NK-92 (cell line): ENCODE results near the gene PAQR5.
"Not testable (repeated sequence)": the region's sequence is repeated elsewhere in the genome, so short reads cannot be mapped to it uniquely, and the experiment has no call there.

Experiments
- DNase-seq: peaks from one replicate; lab custom pipeline; 2025; ENCODE audit not compliant: unreplicated experiment; lab: John Stamatoyannopoulos, UW

PAQR5 gene

DNA sequence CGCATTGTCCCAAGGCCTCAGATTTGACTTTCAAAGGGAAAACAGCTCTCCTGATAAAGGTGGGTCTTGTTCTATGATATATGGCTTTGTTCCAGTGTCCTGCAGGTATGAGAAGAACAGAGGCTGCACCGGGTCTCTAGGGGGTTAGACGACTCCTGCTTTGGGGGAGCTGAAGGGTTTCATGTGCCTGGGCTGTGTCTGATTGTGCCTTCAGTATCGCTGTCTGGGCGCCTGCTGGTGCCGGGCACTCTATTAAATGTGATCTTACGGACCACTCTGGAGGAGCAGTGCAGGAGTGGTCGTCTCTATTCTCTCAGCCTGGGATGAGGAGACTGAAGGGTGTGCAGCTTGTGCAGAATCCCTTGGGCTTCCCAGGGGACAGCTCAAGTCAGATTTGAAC is 16.0 kb downstream of the PAQR5 start:
- DNase-seq = no peak

DNA sequence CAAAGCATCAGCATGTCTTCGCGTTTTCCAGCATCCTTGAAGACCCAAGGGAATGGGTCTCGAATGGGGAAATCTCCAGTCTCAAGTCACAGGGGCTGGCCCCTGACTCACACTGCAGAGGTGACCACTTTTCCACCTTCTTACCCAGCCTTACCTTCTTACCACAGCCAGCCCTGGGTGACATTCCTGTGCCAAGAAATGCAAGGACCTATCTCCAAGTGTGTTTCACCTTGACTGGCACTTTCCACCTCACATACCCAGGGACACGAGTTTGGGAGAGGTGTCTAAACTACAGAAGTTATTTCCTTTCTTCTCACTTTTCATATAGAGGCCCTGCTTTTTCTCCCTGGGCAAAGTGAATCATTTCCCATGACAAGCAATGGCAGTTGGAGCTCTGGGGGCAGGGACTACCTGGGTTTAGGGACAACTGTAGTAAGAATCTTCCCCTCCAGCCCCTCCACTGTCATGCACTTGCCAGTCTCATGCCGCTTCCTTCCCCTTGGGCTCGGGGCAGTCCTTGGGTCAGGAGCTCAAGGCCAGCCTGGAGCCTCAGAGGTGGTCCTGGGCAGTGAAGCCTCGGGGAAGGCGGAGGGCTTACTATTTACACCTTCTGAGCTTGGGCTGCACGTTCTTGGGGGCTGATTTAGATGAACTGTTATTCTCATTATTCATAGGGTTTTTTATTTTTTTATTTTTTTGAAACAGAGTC is 16.8 kb downstream of the PAQR5 start:
- no peak for DNase-seq

DNA sequence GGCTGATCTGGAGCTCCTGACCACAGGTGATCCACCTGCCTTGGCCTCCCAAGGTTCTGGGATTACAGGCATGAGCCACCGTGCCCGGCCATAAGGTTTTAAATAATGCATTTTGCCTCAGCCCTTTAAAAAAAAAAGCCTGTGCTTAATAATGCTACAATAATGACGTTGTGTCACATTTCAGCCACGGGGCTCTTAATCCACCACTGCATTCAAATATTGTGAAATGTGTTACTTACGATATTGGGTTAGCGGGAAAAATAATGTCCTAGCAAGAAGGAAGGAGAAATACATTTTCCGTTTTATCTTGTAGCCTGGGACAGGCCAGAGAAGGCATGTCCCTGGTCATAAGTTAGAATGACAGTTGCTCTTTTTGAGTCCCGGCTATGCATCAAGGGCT is 17.6 kb downstream of the PAQR5 start:
- no peak for DNase-seq

DNA sequence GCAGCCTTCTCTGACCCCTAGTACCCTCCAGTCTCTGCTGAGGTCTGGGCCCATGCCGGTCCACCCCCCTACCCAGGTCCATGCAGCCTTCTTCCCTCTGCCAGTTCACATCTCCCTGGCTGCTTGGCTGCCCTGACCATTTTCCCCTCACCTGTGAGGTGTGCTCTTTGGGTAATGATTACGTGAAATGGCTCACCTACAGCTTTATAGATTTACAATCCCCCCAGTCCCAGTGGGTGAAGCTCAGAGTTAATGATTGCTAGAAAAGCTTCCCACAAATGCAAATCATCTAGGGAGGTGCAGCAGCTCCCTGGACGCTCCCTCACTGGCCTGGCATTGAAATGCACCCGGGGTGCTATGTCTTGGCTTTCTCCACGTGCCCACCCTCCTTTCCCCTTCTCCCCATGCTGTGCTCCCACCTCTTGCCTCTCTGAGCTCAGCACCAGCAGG is 18.7 kb downstream of the PAQR5 start:
- no peak for DNase-seq

DNA sequence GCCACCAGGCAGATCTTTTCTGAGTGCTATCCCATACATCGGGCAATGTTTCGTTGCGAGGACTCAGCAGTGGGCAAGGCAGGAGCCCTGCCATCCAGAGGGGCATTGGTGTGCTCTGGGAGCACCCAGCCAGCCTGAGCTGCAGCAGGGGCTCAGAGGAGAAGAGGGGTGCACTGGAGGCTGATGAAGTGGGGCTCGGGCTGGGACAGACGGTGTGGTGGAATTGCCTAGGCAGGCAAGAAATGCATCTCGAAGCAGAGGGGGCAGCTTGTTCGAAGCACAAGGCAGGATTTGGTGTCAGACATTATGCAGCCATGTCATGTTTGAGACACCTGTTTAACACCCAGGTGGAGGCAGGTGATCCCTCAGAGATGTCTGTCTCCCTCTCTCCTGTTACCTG is 19.3 kb downstream of the PAQR5 start:
- DNase-seq = no peak

DNA sequence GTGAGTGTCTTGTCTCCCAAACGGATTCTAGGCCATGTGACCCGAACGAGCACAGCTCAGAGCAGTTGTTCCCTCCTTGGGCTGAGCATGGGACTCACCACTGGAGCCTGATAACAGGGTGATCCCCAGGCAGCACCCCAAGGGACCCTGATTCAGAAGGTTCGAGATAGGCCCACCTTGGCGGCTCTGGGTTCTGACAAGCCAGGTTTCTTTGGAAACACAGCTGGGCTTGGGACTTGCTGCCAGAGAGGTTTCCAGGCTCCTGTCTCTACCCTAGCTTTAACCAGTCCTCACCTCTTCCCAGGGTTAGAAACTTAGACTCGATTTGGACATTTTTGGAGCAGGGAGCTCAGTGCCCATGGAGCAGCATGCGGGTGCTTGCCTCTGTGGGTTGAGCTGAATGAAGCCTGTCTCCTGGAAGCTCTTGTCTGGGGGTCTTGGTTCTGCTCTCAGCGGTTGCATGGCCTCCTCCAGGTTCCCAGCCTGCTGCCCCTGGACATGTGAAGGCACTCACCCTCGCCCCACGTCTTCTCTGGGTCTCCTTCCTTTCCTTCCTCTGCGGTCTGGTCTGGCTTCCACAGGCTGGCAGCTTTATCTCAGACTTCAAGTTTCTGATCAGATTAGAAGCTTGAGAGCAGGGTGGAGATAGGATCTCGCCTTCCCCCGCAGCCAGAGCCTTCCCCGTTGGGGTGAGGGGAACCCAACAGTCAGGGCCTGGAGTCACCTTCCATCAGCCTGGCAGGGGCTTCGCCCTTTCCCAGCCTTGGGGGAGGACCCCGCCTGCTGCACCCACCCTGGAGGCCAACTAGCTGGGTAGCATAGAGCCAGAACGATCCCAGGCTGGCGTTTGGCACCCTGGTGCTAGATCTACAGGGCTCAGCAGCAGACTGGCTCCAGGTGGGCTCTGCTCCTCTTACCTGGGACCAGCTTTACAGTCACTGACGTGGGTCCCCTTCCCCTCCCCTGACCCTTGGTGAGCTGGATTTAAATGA is 21.0 kb downstream of the PAQR5 start:
- no peak for DNase-seq

DNA sequence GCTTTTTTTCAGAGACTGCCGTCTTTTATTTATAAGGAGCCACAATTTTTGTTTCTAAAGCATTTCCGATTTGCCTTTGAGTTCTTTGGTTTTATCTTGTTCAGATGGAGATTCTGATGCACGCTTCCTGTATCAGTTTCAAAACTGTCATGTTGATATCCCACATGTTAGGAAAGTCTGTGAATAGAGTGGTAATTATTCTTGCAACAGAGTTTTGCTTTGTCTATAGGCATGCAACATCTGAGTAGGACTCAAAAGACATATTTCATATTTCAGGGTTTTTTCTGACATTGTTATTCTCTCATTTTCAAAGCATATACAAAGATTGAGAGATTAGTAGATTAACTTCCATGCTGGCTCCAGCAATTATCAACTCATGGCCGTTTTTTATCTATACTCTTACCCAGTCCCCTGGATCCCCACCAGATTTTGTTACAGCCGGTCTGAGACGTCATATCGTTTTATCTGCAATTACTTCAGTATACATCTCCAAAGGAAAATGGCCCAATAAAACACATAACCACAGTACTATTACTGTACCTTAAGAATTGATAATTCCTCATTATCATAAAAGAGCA is 22.4 kb downstream of the PAQR5 start:
- DNase-seq = no peak

DNA sequence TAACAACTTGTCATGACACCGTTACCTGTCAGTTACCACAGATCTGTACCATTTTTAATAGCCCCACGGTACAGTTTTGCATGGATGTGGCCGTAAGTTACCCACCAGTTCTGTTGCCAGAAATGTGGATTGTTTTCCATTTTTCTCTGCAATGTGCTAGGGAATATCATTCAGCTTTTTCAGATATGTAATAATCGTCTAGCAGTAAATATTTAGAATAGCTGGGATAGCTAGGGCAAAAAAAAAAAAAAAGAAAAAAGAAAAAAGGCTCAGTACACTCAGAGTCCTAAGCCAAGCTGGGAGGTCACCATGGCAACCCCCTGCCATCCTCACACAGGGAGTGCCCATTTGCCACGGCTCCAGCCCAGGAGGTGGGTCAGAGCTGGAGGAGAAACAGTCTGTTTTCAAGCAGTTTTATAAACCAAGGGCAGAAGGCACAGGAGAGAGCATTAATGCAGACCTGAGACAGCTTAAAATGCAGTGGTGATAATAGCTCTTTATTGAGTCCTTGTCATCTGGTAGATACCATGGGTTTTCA is 25.2 kb downstream of the PAQR5 start:
- DNase-seq = no peak

DNA sequence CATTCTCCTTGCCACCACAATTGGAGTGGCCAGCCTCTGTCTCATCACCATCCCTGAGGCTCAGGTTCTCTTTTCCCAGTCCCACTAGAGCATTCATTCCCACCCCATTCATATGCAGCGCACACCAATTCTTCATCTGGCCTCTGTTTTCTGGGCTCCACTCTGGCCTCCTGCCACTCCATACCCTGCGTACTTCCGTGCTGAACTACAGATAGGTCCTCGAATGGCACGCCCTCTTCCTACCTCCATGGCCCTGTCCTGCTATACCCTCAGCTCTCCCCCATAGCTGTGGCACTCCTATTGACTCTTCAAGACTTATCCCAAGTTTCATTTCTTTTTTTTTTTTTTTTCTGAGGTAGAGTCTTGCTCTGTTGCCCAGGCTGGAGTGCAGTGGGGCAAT is 25.9 kb downstream of the PAQR5 start:
- no peak for DNase-seq

DNA sequence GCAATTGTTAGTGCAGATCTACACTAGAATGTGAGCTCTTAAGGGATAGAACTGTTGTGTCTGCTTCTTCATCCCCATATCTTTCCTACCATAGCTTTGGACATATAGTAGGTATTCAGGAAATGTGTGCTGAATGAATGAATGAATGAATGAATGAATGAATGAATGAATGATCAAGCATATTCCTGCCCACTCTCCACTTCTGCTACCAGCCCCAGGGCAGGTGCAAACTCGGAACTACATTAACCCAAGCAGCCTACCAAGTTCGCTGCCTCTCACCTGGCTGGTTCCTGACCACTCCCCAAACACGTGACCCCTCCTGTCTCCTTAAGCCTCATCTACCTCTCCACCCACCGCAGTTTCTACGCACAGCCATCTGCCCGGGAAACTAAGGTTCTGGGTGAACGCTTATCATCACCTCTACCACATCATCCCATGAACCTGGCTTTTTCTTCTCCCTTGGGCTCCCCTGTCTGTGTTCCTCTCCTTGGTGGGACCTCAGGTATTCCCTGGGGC is 26.8 kb downstream of the PAQR5 start:
- no peak for DNase-seq

DNA sequence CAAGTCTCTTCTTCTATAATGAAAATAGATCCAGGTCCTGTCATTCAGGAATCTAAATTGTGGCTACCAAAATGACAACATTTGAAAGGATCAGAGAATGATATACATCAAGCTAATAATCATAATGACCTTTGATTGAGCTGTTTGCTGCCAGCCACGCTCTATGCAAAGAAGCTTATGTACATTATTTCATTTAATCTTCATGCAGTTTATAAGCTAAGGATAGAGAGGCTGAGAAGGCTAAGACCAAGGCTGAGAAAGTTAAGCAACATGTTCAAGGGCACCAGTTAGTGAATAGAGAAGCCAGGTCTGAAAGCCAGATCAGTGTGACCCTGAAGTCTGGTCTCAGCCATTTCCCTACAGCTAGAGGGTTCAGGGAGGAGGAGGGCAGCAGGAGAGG is 29.4 kb downstream of the PAQR5 start:
- DNase-seq = no peak

DNA sequence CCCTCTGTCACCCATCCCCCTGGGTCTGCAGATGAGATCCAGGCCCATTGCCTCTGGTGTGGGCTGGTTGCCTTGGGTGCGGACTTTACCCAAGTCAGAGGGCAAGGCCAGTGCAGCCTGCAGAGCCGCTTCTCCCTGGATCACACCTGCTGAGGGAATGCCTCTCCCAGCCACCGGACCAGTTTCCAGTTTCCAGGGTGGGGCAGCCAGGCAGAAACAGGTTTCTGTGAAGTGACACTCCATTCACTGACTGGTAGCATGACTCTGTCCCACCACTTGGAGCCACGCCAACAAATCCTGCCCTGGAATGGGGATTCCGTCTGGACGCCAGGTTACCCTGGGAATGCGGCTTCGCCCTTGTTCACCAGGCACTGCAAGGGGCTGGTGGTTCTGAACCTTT is 30.0 kb downstream of the PAQR5 start:
- no peak for DNase-seq

DNA sequence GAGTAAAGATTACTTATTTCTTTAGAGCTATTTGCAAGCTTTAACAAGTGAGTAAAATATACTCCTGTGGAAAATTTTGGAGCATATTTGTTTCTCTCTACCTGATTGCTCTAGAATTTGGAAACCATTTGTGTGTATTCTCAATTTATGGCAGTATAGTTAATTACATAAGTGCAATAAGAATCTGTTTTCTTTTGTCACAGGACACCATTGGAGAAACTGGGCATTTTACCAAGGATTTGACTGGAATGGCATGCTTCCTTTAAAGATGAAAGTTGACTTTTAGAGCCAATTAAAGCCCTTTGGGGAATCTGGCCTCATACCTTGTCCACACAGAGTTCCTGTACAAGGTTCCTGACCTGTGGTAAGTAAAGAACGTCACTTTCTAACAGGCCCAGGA is 38.4 kb downstream of the PAQR5 start:
- DNase-seq = no peak

DNA sequence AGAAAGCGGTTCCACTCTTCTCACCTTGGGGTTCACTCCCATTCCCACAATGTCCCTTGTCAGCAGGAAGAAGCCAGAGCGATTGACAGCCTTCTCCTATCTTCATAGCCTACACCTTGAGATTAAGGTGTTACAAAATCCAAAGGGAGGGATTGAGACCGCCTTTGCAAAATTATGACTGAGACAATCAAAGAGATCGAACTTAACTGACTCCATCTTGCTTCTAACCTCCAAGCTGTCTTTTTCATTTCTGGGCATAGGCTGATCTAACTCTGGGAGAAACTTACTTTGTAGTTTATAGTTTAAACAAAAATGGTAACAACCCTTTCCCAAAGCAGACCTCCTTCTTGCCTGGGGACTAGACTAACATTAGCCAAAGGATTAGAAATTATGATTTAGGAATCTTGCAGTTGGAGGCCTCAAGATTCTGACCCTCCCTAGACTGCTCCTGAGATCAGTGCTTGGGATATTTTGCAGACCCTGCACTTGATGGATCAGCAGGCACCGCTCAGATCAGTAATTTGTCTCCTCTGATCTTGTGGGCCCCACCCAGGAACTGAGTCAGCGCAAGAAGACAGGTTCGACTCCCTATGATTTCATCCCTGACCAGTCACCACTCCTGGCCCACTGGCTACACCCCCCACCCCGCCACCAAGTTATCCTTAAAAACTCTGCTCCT is 40.0 kb downstream of the PAQR5 start:
- DNase-seq = no peak

DNA sequence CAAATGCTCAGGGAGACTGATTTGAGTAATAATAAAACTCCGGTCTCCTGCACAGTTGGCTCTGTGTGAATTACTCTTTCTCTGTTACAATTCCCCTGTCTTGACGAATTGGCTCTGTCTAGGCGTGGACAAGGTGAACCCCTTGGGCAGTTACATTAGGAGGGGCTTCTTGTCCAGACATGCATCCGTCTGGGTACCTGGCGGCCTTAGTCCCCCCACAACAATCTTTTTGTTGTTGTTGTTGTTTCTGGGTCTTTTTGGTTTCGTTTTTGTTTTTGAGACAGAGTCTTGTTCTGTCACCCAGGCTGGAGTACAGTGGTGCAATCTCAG is 40.5 kb downstream of the PAQR5 start:
- not testable (repeated sequence) for DNase-seq

DNA sequence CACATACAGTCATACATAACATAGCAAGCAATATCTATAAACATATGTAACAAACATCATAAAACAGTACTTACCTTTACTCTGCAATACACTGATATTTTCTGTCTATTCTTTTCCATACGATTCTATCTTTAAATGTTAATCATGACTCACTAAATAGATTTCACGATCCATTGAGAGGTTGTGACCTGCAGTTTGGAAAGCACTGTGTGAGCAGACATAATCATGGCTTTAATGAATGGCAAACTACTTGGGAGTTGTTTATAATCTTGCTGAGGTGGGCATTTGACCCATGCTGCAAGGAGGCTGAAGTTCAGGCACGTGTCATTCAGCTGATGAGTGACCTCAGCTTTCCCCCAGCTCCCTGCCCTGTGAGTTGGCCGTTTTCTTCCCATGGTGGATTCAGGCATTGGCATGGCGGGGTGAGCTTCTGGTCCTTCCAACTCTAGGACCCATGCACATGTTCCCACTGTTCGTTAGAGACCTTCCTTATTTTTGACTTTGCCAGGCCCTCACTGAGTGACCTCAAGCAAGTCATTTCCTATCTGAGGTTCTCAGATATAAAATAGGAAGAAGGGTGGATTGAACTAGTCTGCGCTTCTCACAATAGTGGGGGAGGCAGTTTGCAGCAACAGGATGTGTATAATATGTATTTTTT is 41.7 kb downstream of the PAQR5 start:
- DNase-seq = no peak

DNA sequence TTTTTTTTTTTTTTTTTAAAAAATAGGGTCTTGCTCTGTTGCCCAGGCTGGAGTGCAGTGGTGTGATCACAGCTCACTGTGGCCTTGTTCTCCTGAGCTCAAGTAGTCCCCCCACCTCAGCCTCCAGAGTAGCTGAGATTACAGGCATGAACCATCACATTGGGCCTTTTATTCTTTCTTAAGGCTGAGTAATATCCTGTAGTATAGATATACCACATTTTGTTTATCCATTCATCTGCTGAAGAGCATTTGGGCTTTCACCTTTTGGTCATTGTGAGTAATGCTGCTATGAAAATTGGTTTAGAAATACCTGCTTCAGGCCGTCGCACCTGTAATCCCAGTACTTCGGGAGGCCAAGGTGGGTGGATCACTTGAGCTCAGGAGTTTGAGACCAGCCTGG is 42.6 kb downstream of the PAQR5 start:
- DNase-seq = no peak

DNA sequence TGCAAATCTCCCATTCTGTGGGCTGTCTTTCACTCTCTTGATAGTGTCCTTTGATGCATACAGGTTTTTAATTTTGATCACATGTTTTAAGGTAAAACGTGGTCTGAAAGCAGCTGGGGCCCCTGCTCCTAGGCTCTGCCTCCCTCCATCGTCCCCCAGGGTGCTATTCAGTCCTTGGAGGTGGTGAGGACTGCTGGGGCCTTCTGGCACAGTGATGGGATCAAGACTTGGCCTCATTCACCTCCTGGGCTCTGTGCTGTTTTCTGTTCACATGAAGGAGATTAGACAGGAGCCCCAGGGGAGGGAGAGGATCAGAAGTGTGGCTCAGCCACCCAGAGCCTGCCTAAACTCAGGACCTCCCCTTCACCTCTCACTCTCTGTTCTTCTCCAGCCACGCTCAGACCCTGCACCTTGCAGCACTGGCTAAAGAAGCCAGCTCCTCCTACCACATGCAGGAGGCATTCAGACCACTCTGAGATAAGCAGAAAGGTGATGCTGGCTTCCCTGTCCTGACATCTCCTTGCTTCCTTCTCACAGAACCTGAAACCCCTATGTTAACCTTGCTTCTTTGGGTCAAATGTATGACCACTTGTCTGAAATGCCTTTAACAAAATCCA is 43.9 kb downstream of the PAQR5 start:
- DNase-seq = no peak

DNA sequence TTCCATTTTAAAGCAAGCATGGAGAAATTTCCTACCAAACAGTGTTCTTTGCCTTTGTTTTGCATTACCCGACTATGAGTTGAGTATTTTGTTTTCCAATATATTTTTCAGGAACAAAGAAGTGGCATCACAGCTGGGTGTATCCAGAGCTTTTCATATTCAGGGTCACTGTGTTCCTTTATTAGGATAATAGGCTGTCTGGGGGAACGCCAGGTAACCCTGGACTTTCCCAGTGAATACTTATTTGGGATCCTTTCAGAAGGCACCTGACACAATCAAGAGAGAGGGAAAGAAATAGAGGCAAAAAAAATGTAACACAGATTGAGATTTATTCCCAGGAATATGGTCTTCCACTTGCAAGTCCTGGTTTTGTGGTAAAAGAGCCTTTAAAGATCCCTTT is 44.4 kb downstream of the PAQR5 start:
- no peak for DNase-seq

DNA sequence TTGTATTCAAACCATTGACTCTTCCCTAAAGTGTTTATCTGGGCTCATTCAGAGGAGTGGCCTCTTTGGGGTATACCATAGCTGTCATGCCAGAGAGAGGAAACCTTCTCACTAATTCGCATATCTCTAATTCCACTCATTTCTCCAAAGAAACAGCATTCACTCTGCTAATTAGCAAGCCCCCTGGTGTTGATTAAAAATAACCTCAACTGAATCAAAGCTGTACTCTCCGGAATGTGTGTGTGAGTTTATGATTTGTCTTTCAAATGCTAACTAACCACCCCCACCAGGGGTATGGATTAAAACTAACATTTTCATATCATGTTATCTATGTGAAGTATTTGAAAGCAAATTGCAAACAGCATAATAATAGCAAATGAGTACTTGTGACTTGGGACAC is 45.5 kb downstream of the PAQR5 start:
- no peak for DNase-seq
